Fibroblast of skin of right biceps (primary cell): Measurements from ENCODE around the gene ABCG5.
A peak's percentile ranks its signal among the peaks of the same experiment; 100 is the strongest.

Source experiments
- DNase-seq: peaks from one replicate; pipeline ENCODE4 v3.0.0-alpha.2; 2013

The ABCG5 gene

DNA sequence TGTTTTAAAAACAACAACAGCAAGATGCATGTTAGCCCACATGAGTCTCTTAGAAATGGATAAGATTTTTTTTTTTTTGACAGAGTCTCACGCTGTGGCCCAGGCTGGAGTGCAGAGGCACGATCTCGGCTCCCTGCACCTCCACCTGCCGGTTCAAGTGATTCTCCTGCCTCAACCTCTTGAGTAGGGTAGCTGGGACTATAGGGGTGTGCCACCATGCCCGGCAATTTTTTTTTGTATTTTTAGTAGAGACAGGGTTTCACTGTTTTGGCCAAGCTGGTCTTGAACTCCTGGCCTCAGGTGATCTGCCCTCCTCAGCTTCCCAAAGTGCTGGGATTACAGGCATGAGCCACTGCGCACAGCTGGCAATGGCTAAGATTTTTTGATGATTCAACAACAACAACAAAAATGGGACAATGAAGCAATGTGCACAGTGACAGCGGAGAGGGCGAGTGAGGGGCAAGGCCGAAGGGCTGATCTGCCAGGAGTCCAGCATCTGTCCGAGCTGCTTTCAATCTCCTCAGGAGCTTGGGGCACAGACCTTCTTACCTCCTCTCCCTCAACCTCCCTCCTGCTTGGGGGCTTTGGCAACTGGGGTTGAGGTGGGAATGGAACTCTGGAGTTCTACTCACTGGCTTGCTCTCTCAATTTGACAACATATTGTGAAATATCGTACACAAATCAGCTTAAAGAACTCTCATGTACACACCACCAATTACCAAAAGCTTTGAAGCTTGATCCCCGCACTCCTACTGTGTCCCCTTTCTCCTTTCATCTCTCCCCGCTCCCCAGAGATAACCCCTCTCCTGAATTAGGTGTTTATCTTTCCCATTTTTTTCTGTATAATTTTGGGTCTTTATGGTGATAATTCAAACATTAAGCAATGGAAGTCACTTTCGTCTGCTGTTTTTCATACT, 3.6 kb upstream of the ABCG5 start:
- DNase-seq = no peak

GRCh38 chr2:43840965-43841364, 2.3 kb upstream of the ABCG5 start:
- no peak for DNase-seq

GRCh38 chr2:43839776-43840564, 1.3 kb upstream of the ABCG5 start:
- no peak for DNase-seq

GRCh38 chr2:43837831-43838559, 644 bp downstream of the ABCG5 start:
- no peak for DNase-seq

DNA sequence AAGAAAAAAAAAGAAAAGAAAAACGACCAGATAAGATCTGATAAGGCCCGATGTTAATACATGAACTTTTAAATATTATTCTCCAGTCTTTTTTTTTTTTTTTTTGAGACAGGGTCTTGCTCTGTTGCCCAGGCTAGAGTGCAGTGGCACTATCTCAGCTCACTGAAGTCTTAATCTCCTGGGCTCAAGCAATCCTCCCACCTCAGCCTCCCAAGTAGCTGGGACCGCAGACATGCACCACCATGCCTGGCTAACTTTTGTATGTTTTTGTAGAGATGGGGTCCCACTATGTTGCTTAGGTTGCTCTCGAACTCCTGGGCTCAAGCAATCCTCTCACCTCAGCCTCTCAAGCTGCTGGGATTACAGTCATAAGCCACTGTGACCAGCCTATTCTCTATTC, 1.6 kb downstream of the ABCG5 start:
- no peak for DNase-seq

GRCh38 chr2:43832457-43832856, 6.2 kb downstream of the ABCG5 start:
- peak; percentile 7 for DNase-seq

GRCh38 chr2:43831543-43832294, 6.9 kb downstream of the ABCG5 start:
- DNase-seq = no peak

DNA sequence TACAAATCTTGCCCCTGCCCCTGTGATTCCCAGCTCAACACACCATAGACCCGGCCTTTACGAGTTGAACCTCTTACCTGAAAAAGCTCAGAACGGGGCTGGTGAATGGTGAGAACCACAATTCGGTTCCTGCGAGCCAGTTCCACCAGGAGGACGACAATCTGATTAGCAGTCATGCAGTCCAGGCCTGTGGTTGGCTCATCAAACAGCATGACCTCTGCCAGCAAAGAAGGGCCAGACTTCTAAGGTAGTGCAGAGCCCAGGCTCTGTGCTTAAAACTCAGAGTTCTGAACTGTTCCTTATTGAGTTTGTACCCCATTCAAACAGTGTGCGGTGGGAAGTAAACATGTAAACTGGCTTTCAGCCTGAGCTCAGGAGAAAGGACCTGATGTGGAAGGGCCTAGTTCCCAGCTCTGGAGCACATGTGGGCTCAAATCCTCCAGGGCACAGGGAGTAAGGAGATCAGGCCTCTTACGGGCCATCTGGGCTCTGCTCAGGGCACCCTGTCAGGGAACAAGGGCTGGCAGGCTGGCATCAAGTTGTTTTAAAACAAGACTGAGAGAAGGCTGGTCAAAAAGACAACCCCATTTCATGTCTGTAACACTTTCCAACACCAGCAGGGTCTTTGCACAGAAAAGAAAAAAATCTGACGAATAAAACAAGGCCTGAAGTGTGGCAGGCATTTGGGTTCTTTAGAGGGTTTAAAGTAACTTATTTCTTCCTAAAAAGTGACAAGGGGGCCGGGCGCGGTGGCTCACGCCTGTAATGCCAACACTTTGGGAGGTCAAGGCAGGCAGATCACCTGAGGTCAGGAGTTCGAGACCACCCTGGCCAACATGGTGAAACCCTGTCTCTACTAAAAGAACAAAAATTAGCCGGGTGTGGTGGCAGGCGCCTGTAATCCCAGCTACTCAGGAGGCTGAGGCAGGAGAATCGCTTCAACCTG, 12.1 kb downstream of the ABCG5 start:
- no peak for DNase-seq

GRCh38 chr2:43825841-43826240, 12.8 kb downstream of the ABCG5 start:
- DNase-seq = no peak

DNA sequence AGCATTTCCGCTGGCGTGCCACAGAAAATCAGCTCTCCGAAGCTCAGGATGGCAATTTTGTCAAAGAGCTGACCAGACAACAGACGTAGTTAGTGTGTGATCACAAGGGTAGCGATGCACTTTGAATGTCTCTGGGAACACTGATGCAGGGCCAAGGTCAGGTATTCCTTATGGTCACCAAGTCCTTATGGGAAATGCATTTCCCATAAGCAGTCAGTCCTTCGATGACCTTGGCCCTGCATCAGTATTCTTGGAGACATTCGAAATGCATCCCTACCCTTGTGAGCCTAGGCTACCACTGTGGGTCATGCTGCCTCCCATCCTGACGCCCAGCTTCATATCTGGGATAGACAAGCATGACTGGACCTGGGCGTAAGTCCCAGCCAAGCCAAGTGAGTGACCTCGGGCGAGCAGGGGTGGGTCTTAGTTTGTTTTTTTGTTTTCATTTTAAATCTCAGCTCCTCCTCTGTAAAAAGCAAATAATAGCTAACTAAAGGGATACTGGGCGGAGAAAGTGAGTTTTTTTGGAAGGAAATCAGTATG, 13.6 kb downstream of the ABCG5 start:
- DNase-seq = no peak

GRCh38 chr2:43824512-43824911, 14.1 kb downstream of the ABCG5 start:
- no peak for DNase-seq

GRCh38 chr2:43823751-43824150, 14.9 kb downstream of the ABCG5 start:
- no peak for DNase-seq

DNA sequence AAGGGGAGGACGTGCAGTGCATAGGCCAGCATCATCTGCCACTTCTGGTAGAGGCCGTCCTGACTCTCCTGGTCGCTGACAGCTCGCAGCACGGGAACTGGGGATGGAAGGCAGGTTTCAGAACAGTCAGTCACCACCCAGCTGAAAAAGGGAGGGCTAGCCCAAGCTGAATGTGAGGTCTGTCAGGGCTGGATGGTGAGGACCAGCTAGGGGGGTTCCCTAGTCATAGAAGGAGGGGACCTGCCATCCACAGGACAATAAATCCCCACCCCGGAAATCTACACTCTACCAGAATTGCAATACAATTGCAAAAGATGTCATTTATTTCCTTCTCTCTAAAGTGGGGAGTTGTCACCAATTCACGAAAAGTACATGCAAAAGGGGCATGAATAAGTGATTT, 15.8 kb downstream of the ABCG5 start:
- DNase-seq = no peak

GRCh38 chr2:43819491-43820163, 19.0 kb downstream of the ABCG5 start:
- DNase-seq = no peak

DNA sequence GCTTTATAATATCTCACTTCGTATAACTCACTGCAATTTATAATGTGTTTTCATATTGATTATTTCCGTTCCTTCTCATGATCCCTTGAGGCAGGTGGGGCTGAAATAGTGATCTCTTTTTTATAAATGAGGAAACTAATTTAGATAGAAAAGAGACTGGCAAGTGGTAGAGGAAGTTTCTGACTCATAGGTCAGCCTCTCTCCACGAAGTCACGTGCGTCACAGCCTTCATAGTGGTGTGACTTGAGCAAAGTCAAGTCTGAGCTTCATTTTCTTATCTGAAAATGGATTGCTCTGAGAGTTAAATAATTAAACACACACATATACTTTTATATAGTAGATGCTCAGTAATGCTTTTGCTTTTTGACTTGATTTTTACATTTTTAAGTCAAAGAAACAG, 19.9 kb downstream of the ABCG5 start:
- DNase-seq = peak; percentile 10

- no peak for DNase-seq
Measured at GRCh38 chr2:43814711-43815110, 23.9 kb downstream of the ABCG5 start.

DNA sequence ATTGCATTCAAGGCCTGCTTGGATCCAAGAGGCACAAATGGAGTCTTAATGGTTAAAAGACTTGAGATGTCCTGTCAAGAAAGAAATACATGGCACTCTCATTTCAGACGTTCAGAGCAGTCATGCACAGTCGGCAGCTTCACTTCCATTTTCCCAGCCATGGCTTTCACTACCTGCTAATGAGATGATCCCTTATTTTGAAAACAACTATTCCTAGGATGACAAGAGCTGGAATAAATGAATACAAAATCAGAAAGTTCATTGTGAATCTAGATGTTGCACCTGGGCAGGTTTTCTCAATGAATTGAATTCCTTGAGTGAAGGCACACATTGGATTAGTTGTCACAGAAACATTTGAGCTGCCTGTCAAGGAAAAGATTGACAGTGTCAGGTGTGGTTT, 25.7 kb downstream of the ABCG5 start:
- no peak for DNase-seq

DNA sequence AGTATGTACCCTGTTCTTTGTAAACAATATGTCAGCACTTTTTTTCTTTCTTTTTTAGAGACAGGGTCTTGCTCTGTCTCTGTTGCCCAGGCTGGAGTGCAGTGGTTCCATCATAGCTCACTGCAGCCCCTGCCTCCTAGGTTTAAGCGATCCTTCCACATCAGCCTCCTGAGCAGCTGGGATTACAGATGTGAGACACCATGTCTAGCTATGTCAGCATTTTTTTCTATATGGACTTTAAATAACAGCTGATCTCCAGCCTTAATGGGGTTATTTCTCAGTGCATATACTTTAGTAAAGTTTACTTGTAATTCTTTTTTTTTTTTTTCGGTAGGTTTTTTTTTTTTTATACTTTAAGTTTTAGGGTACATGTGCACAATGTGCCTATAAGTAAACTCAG, 26.6 kb downstream of the ABCG5 start:
- no peak for DNase-seq

- no peak for DNase-seq
Measured at GRCh38 chr2:43810888-43811287, 27.8 kb downstream of the ABCG5 start.

DNA sequence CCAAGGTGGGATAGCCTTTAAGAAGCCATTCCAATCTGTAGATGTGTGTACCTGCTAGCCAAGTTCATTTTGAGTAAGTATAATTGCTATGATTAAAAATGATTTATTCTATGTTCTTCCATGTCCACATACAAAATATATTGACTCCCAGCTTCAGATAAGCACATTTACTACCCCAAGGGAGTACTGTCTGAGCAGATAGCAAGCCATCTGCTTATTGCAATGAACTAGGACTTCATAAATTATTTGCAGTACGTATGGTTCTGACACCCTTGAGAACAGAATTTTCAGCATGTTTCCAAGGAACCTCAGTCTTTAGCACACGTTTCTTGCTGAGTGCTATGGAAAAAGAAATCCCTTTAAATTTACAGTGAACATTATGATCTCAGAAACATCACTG, 28.2 kb downstream of the ABCG5 start:
- no peak for DNase-seq

- no peak for DNase-seq
Measured at GRCh38 chr2:43806719-43807031, 32.0 kb downstream of the ABCG5 start.
